Neutrophil (primary cell): ENCODE measurements around the gene SWI5.

Source experiments
- H3K27ac ChIP-seq: fragments of 200-600 bp; sonication (generic); 2 replicates; pipeline ENCODE4 v1.5.1; 2016; ENCODE audit warnings: mild to moderate bottlenecking, moderate library complexity
- H3K27me3 ChIP-seq: fragments of 200-600 bp; sonication (generic); 2 replicates; pipeline ENCODE4 v1.6.0; 2016; ENCODE audit warnings: mild to moderate bottlenecking
- H3K36me3 ChIP-seq: fragments of 200-600 bp; sonication (generic); 2 replicates; pipeline ENCODE4 v1.5.1; 2017
- H3K4me1 ChIP-seq, 2 experiments: fragments of 200-600 bp in 1 of 2; sonication (generic) in 1 of 2; 1 replicate in 1 of 2; 2 replicates in 1 of 2; pipeline versions ENCODE4 v1.5.1 to v1.6.1; 2013 to 2016; ENCODE audit warnings: low read depth in 1 of 2, low read length in 1 of 2, mild to moderate bottlenecking in 1 of 2, moderate library complexity in 1 of 2; ENCODE audit not compliant: control insufficient read depth in 1 of 2, insufficient read depth in 1 of 2
- H3K4me3 ChIP-seq, 2 experiments: fragments of 200-600 bp in 1 of 2; sonication (generic) in 1 of 2; 1 replicate in 1 of 2; 2 replicates in 1 of 2; pipeline ENCODE4 v1.5.1; 2013 to 2016; ENCODE audit warnings: low read depth in 1 of 2, low read length in 1 of 2, mild to moderate bottlenecking in 1 of 2, moderate library complexity in 1 of 2
- H3K9me3 ChIP-seq: fragments of 200-600 bp; sonication (generic); 2 replicates; pipeline ENCODE4 v1.5.1; 2016
- CTCF ChIP-seq: fragments of 200-600 bp; sonication (generic); IDR thresholded peaks from 2 replicates; pipeline ENCODE4 v1.5.1; 2016; ENCODE audit warnings: antibody characterized with exemption

Gene SWI5

GRCh38 chr9:128324401-128324800 lies 48.3 kb downstream of the SWI5 start:
- Histone ChIP-seq H3K27ac (no peak overlapping the region), H3K4me3 (no peak overlapping the region), H3K27me3 (no peaks in the 10 kb centered on the region), H3K36me3 (peaks cover 3% of the 10 kb centered on the region), H3K4me1 (peaks cover 21 to 22% of the 10 kb centered on the region in 2 experiments), H3K9me3 (no peaks in the 10 kb centered on the region)
- no peak for TF ChIP-seq CTCF

GRCh38 chr9:128325629-128326028 lies 49.6 kb downstream of the SWI5 start:
- H3K4me3 ChIP-seq, result no peak overlapping the region
- no peak overlapping the region for H3K27ac ChIP-seq
- H3K36me3 ChIP-seq, result peaks cover 3% of the 10 kb centered on the region
- no peak for TF ChIP-seq CTCF
- H3K27me3 ChIP-seq, result no peaks in the 10 kb centered on the region
- no peaks in the 10 kb centered on the region for H3K9me3 ChIP-seq
- H3K4me1 ChIP-seq, result peaks cover 21 to 22% of the 10 kb centered on the region in 2 experiments

- Histone ChIP-seq H3K4me3 (no peak overlapping the region), H3K27me3 (no peaks in the 10 kb centered on the region), H3K27ac (no peak overlapping the region), H3K36me3 (no peaks in the 10 kb centered on the region), H3K4me1 (no peaks in the 10 kb centered on the region), H3K9me3 (no peaks in the 10 kb centered on the region)
- no peak for TF ChIP-seq CTCF
Measured at GRCh38 chr9:128333451-128333869, 57.4 kb downstream of the SWI5 start.

- Histone ChIP-seq H3K4me1 (peaks cover 7 to 10% of the 10 kb centered on the region in 2 experiments), H3K27me3 (no peaks in the 10 kb centered on the region), H3K27ac (no peak overlapping the region), H3K36me3 (no peaks in the 10 kb centered on the region), H3K4me3 (no peak overlapping the region), H3K9me3 (no peaks in the 10 kb centered on the region)
- no peak for TF ChIP-seq CTCF
Measured at GRCh38 chr9:128335161-128335560, 59.1 kb downstream of the SWI5 start.

- H3K27ac ChIP-seq, result no peak overlapping the region
- TF ChIP-seq CTCF, result no peak
Measured at GRCh38 chr9:128335914-128336313, 59.8 kb downstream of the SWI5 start.

GRCh38 chr9:128337936-128338335 lies 61.9 kb downstream of the SWI5 start:
- H3K27me3 ChIP-seq, result no peaks in the 10 kb centered on the region
- H3K4me1 ChIP-seq, result peaks cover 20% of the 10 kb centered on the region in 2 experiments
- no peak overlapping the region for H3K4me3 ChIP-seq
- H3K9me3 ChIP-seq, result no peaks in the 10 kb centered on the region
- no peak overlapping the region for H3K27ac ChIP-seq
- TF ChIP-seq CTCF, result no peak
- H3K36me3 ChIP-seq, result no peaks in the 10 kb centered on the region

More at GRCh38 chr9:128335914-128336313, 59.8 kb downstream of the SWI5 start:
- Histone ChIP-seq H3K4me3 (no peak overlapping the region), H3K27me3 (no peaks in the 10 kb centered on the region), H3K4me1 (peaks cover 12 to 13% of the 10 kb centered on the region in 2 experiments), H3K9me3 (no peaks in the 10 kb centered on the region), H3K36me3 (no peaks in the 10 kb centered on the region)
